PC-9 (cell line): ENCODE measurements around the gene DNASE1L2.

Source experiments
- EZH2 ChIP-seq: fragments of 200-600 bp; sonication (generic); IDR thresholded peaks from 2 replicates; pipeline ENCODE4 v1.8.0; 2017; ENCODE audit warnings: antibody characterized with exemption, low read depth
- TF ChIP-seq, protein P1 (sequence below): fragments of 200-600 bp; sonication (generic); conservative IDR thresholded peaks from 2 replicates; pipeline ENCODE4 v1.6.1; 2017; ENCODE audit warnings: mixed run types, antibody characterized with exemption, mild to moderate bottlenecking, moderate library complexity

DNA sequence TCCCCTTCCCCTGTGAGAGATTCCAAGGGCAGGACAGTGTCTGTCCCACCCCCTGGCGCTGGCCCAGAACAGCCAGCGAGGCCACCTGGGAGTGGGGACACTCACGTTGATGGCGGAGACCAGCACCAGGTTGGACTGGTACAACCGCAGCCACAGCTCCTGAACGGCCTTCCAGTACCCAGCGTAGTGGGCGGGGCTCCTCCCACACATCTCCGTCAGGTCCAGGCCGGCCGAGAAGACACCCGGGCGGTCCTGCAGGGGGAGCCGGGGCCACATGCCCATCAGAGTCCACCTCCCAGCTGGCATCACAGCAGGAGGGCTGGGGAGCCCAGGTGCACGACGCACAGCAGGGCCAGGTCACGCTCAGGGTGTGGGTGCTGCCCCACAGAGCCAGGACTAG is 8.1 kb downstream of the DNASE1L2 start:
- TF ChIP-seq, protein P1, sequence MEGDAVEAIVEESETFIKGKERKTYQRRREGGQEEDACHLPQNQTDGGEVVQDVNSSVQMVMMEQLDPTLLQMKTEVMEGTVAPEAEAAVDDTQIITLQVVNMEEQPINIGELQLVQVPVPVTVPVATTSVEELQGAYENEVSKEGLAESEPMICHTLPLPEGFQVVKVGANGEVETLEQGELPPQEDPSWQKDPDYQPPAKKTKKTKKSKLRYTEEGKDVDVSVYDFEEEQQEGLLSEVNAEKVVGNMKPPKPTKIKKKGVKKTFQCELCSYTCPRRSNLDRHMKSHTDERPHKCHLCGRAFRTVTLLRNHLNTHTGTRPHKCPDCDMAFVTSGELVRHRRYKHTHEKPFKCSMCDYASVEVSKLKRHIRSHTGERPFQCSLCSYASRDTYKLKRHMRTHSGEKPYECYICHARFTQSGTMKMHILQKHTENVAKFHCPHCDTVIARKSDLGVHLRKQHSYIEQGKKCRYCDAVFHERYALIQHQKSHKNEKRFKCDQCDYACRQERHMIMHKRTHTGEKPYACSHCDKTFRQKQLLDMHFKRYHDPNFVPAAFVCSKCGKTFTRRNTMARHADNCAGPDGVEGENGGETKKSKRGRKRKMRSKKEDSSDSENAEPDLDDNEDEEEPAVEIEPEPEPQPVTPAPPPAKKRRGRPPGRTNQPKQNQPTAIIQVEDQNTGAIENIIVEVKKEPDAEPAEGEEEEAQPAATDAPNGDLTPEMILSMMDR = no peak
- no peak for TF ChIP-seq EZH2
